ENCODE data around the gene MIGA1.

The MIGA1 gene

DNA sequence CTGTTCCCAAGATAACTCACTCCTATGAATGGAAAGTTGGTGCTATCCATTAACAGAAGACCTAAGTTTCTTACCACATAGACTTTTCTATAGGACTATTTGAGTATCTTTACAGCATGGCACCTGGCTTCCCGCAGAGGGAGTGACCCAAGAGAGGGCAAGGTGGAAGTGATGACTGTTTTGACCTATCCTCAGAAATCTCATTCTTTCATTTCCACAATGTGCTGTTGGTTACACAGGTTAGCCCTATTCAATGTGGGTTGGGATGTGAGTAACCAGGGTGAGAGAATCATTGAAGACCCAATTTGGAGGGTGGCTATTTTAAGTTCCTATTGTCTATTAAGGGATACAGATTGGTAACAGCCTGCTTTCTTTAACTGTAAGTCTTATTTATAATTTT lies 70.6 kb downstream of the MIGA1 start:
- Histone ChIP-seq H3K27ac (ENCODE audit: low read depth, low read length) (no peak overlapping the region), H3K9ac (ENCODE audit: low read depth, low read length) (no peak overlapping the region), H3K36me3 (ENCODE audit: insufficient read depth, low read length) (no peaks in the 10 kb centered on the region), H3K4me3 (ENCODE audit: low read length) (no peak overlapping the region), H3K4me1 (ENCODE audit: insufficient read depth, low read length) (no peaks in the 10 kb centered on the region), H3K9me3 (ENCODE audit: insufficient read depth, low read depth, low read length) (0 out of 2 replicates have a peak, but pooled peaks cover under 1% of the 10 kb centered on the region), H3K27me3 (ENCODE audit: insufficient read depth, low read length) (no peaks in the 10 kb centered on the region)
- no CpG with 5 or more reads among the region's 1 CpG for WGBS

DNA sequence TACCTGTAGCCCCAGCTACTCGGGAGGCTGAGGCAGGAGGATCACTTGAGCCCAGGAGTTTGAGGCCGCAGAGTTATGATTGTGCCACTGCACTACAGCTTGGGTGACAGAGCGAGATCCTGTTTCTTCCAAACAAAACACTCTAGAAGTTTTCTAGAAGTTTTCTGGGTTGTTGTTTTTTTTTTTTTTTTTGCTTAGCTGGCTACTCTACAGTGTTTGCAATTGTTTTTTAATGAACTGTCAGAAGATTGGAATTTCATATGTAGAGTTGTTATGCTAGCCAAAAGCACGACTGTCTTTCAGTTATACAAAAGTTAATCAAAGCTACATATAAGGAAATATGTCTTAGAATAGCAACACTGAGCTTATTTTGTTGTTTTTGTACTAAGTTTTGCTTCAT lies 78.1 kb downstream of the MIGA1 start:
- WGBS, result 94% methylated on average over 3 of the region's 4 CpGs
- Histone ChIP-seq H3K4me1 (ENCODE audit: insufficient read depth, low read length) (no peaks in the 10 kb centered on the region), H3K4me3 (ENCODE audit: low read length) (no peak overlapping the region), H3K36me3 (ENCODE audit: insufficient read depth, low read length) (peaks cover 7% of the 10 kb centered on the region; the same call in 1 of the 2 replicates), H3K27ac (ENCODE audit: low read depth, low read length) (no peak overlapping the region), H3K9ac (ENCODE audit: low read depth, low read length) (no peak overlapping the region), H3K27me3 (ENCODE audit: insufficient read depth, low read length) (no peaks in the 10 kb centered on the region), H3K9me3 (ENCODE audit: insufficient read depth, low read depth, low read length) (0 out of 2 replicates have a peak, but pooled peaks cover 5% of the 10 kb centered on the region)

DNA sequence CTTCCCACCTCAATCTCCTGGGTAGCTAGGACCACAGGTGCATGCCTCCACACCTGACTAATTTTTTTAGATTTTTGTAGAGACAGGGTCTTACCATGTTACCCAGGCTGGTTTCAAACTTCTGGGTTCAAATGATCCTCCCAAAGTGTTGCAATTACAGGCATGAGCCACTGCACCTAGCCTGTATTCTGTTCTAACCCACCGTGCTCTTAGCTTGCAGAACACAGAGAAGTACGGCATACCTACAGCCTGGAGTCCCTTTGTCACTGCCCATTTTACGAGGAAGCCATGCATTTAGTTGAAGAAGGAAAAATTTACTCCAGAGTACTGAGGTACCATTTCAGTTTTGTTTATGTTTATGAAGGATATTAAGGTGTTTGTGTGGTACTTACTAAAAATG lies 79.3 kb downstream of the MIGA1 start:
- Histone ChIP-seq H3K27ac (ENCODE audit: low read depth, low read length) (no peak overlapping the region), H3K4me3 (ENCODE audit: low read length) (no peak overlapping the region), H3K9ac (ENCODE audit: low read depth, low read length) (no peak overlapping the region), H3K9me3 (ENCODE audit: insufficient read depth, low read depth, low read length) (0 out of 2 replicates have a peak, but pooled peaks cover 5% of the 10 kb centered on the region), H3K27me3 (ENCODE audit: insufficient read depth, low read length) (no peaks in the 10 kb centered on the region), H3K4me1 (ENCODE audit: insufficient read depth, low read length) (no peaks in the 10 kb centered on the region), H3K36me3 (ENCODE audit: insufficient read depth, low read length) (peaks cover 7% of the 10 kb centered on the region)
- 92% methylated on average over 3 of the region's 3 CpGs for WGBS

DNA sequence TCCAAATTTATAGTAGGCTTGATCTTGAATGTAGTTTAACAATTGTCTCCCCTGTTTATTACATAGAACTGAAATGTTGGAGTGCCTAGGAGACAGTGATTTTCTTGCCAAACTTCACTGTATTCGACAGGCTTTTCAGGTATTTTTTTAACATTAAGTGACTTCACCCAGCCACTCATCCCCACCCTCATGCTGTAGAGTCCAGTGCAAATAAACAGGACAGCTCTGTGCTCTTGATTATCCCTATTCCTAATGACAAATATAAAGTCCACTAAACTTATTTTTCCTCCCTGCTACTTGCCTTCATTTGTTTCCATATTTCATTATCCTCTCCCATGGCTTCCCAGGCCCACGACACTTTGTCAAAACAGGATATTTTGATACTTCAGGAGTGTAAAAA lies 79.8 kb downstream of the MIGA1 start:
- WGBS, result 92% methylated on average over 2 of the region's 2 CpGs
- Histone ChIP-seq H3K27me3 (ENCODE audit: insufficient read depth, low read length) (no peaks in the 10 kb centered on the region), H3K9me3 (ENCODE audit: insufficient read depth, low read depth, low read length) (0 out of 2 replicates have a peak, but pooled peaks cover 5% of the 10 kb centered on the region), H3K9ac (ENCODE audit: low read depth, low read length) (no peak overlapping the region), H3K36me3 (ENCODE audit: insufficient read depth, low read length) (peaks cover 7% of the 10 kb centered on the region), H3K4me3 (ENCODE audit: low read length) (no peak overlapping the region), H3K27ac (ENCODE audit: low read depth, low read length) (no peak overlapping the region), H3K4me1 (ENCODE audit: insufficient read depth, low read length) (no peaks in the 10 kb centered on the region)

DNA sequence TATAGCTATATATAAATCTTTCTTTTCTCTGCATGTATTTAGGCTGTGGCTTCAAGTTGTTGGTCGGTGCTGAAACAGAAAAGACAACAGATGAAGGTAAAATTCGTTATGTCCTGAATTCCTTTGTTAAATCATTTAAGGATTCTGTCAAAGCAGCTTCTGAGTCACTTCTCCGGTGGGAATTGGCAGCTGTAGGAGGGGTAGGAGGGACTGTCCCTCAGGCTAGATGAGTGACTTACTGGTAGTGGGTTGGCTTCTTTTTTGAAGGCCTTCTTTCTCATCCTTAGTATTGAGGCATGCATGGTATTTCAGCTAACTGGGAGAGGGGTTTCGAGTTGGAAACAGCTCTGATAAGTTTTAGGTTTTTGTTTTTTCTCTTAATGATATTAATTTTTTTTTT lies 86.8 kb downstream of the MIGA1 start:
- WGBS, result 72% methylated on average over 4 of the region's 4 CpGs
- Histone ChIP-seq H3K9ac (ENCODE audit: low read depth, low read length) (no peak overlapping the region), H3K36me3 (ENCODE audit: insufficient read depth, low read length) (peaks cover 12% of the 10 kb centered on the region), H3K27me3 (ENCODE audit: insufficient read depth, low read length) (no peaks in the 10 kb centered on the region), H3K27ac (ENCODE audit: low read depth, low read length) (no peak overlapping the region), H3K4me1 (ENCODE audit: insufficient read depth, low read length) (no peaks in the 10 kb centered on the region), H3K9me3 (ENCODE audit: insufficient read depth, low read depth, low read length) (no peaks in the 10 kb centered on the region), H3K4me3 (ENCODE audit: low read length) (no peak overlapping the region)

DNA sequence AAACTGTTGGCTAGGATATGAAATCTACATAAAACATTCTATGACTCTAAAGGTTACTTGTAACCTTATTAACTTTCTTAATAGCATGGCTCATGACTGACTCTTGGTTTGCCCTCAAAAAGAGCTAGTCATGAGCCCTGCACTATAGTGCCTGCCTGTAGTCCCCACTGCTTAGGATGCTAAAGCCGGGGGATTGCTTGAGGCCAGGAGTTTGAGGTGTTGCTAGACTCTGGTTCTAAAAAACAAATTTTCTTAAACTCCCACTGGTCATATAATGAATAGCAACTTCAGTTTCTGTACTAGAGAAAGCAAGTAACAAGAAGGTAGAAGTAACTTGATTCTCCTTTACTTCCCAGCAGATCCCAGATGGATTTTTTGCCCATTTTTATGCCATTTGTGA lies 93.2 kb downstream of the MIGA1 start:
- Histone ChIP-seq H3K4me1 (ENCODE audit: insufficient read depth, low read length) (no peaks in the 10 kb centered on the region), H3K27me3 (ENCODE audit: insufficient read depth, low read length) (no peaks in the 10 kb centered on the region), H3K9ac (ENCODE audit: low read depth, low read length) (no peak overlapping the region), H3K36me3 (ENCODE audit: insufficient read depth, low read length) (peaks cover 15% of the 10 kb centered on the region), H3K4me3 (ENCODE audit: low read length) (no peak overlapping the region), H3K27ac (ENCODE audit: low read depth, low read length) (no peak overlapping the region), H3K9me3 (ENCODE audit: insufficient read depth, low read depth, low read length) (no peaks in the 10 kb centered on the region)
- 100% methylated on average over 1 of the region's 1 CpG for WGBS

DNA sequence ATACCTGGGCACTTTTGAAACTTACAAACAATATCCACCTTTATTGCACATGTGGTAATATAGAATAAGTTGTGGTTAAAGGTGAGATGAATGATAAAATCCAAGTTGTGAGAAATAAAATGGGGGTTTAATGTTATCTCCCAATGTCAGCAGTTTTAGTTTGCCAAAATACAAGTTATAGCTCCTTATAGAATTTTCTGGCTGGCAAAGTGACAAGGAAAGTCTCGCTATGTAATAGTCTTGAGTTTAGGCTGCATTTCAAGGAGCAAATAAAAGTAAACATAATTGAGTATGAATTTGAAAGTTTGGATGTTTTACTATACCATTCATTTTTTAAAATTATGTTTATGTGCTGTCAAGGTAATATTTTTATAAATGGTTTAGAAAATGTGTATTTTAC lies 94.0 kb downstream of the MIGA1 start:
- WGBS, result 100% methylated on average over 1 of the region's 1 CpG
- Histone ChIP-seq H3K27ac (ENCODE audit: low read depth, low read length) (no peak overlapping the region), H3K27me3 (ENCODE audit: insufficient read depth, low read length) (no peaks in the 10 kb centered on the region), H3K36me3 (ENCODE audit: insufficient read depth, low read length) (peaks cover 10% of the 10 kb centered on the region), H3K9ac (ENCODE audit: low read depth, low read length) (no peak overlapping the region), H3K9me3 (ENCODE audit: insufficient read depth, low read depth, low read length) (no peaks in the 10 kb centered on the region), H3K4me3 (ENCODE audit: low read length) (no peak overlapping the region), H3K4me1 (ENCODE audit: insufficient read depth, low read length) (no peaks in the 10 kb centered on the region)

DNA sequence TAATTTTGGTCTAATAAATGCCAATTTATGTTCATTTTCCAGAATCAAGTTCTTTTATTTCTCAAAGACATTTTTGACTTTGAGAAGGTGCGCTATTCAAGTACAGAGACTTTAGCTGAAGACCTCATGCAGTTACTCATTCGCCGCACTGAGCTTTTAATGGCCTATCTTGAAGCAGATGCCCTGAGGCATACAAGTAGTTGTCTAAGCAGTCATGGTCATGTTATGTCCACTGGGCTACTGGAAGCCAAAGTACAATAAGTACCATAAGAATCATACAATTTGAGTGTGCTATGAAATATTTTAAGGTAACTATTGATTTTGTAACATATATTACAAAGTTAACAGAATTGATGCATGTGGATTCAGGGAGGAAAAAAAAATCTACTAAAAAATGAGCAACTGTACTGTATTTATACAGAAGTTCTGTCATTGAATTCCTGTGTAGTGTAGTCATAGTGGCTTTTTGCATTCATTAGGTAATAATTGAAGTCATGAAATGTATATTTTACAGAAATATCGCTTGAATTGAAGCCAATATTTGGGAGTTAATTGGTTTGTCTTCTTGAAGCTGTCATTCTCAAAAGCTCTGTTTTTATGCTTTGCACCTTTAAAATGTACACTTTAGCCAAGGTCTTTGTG lies 95.5 kb downstream of the MIGA1 start:
- no peaks in the 10 kb centered on the region for H3K27me3 ChIP-seq (ENCODE audit: insufficient read depth, low read length)
- WGBS, result 98% methylated on average over 4 of the region's 4 CpGs
- H3K9me3 ChIP-seq (ENCODE audit: insufficient read depth, low read depth, low read length), result no peaks in the 10 kb centered on the region
- no peak overlapping the region for H3K4me3 ChIP-seq (ENCODE audit: low read length)
- peaks cover 8% of the 10 kb centered on the region; the same call in 1 of the 2 replicates for H3K36me3 ChIP-seq (ENCODE audit: insufficient read depth, low read length)
- H3K4me1 ChIP-seq (ENCODE audit: insufficient read depth, low read length), result no peaks in the 10 kb centered on the region
- no peak overlapping the region for H3K9ac ChIP-seq (ENCODE audit: low read depth, low read length)
- no peak overlapping the region for H3K27ac ChIP-seq (ENCODE audit: low read depth, low read length)

DNA sequence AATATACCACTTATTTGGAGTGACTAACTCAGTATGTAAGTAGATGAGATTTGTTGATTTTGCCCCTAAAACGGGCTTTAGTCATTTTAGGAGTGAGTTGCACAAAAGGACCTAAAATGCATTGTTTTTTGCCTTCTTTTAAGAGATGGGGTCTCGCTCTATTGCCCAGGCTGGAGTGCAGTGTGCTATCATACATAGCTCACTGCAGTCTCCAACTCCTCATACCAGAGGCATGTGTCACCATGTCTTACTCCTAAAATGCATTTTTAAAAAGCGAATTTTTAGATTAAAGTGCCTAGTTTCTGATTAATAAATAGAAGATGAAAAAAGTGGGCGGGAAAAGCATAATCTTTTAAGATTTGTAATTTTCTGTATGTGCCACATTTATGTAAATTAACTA lies 97.4 kb downstream of the MIGA1 start:
- no peak overlapping the region for H3K9ac ChIP-seq (ENCODE audit: low read depth, low read length)
- H3K27ac ChIP-seq (ENCODE audit: low read depth, low read length), result no peak overlapping the region
- no peaks in the 10 kb centered on the region for H3K9me3 ChIP-seq (ENCODE audit: insufficient read depth, low read depth, low read length)
- H3K4me1 ChIP-seq (ENCODE audit: insufficient read depth, low read length), result no peaks in the 10 kb centered on the region
- WGBS, result 92% methylated on average over 4 of the region's 4 CpGs
- H3K4me3 ChIP-seq (ENCODE audit: low read length), result no peak overlapping the region
- peaks cover 8% of the 10 kb centered on the region; the same call in 1 of the 2 replicates for H3K36me3 ChIP-seq (ENCODE audit: insufficient read depth, low read length)
- H3K27me3 ChIP-seq (ENCODE audit: insufficient read depth, low read length), result no peaks in the 10 kb centered on the region

DNA sequence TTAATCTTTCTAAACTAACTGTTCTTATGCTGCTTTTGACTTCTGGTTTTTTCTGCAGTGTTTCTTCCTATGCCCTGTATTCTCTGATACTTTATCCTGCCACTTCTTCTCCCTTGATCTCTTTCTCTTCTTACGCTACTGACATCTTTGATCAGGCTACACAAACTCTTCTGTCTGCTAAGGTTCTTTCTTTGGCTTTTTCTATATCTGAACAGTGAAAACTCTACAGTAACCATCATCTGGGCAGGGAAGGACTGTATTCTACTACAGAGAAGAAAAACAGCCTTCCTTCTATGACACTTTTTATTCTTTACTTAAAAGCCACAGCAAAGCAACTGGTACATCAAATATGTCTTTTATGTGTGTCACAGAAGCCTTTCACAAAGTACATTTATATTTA lies 101.6 kb downstream of the MIGA1 start:
- Histone ChIP-seq H3K9me3 (ENCODE audit: insufficient read depth, low read depth, low read length) (no peaks in the 10 kb centered on the region), H3K36me3 (ENCODE audit: insufficient read depth, low read length) (no peaks in the 10 kb centered on the region), H3K9ac (ENCODE audit: low read depth, low read length) (no peak overlapping the region), H3K27ac (ENCODE audit: low read depth, low read length) (no peak overlapping the region), H3K4me3 (ENCODE audit: low read length) (no peak overlapping the region), H3K4me1 (ENCODE audit: insufficient read depth, low read length) (no peaks in the 10 kb centered on the region), H3K27me3 (ENCODE audit: insufficient read depth, low read length) (no peaks in the 10 kb centered on the region)
- WGBS, result 93% methylated on average over 1 of the region's 1 CpG

DNA sequence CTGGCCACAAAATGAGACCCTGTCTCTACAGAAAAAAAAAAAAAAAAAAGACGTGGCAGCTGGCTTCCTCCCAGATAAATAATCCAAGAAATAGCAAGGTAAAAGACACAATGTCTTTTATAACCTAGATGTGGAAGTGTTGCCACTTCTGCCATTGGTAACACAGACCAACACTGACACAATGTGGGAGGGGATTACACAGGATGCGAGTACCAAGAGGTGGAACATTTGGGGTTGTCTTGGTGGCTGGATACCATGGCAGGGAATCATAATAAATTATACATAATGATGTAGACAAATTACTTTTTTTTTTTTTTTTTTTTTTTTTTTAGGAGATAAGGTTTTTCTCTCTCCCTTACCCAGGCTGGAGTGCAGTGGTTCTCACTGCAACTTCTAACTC lies 103.0 kb downstream of the MIGA1 start:
- no peaks in the 10 kb centered on the region for H3K27me3 ChIP-seq (ENCODE audit: insufficient read depth, low read length)
- no peaks in the 10 kb centered on the region for H3K9me3 ChIP-seq (ENCODE audit: insufficient read depth, low read depth, low read length)
- no peak overlapping the region for H3K9ac ChIP-seq (ENCODE audit: low read depth, low read length)
- no peaks in the 10 kb centered on the region for H3K4me1 ChIP-seq (ENCODE audit: insufficient read depth, low read length)
- H3K27ac ChIP-seq (ENCODE audit: low read depth, low read length), result no peak overlapping the region
- no CpG with 5 or more reads among the region's 2 CpGs for WGBS
- no peak overlapping the region for H3K4me3 ChIP-seq (ENCODE audit: low read length)
- no peaks in the 10 kb centered on the region for H3K36me3 ChIP-seq (ENCODE audit: insufficient read depth, low read length)

All from HUES64 (cell line).